GM12892 (cell line): ENCODE measurements around the gene TNNT2.

ENCODE experiments used
- POLR2A ChIP-seq: IDR thresholded peaks from 2 replicates; pipeline ENCODE4 v1.6.1; 2011; ENCODE audit warnings: low read depth, low read length, control low read depth
- POLR2AphosphoS5 ChIP-seq: IDR thresholded peaks from 2 replicates; pipeline ENCODE4 v1.6.1; 2011; ENCODE audit warnings: low read depth, low read length, control low read depth
- TAF1 ChIP-seq: IDR thresholded peaks from 2 replicates; pipeline ENCODE4 v1.6.1; 2011; ENCODE audit warnings: low read depth, mild to moderate bottlenecking, control low read depth, low read length, borderline replicate concordance

- TF ChIP-seq POLR2A: no peak
- TF ChIP-seq POLR2AphosphoS5: no peak
- no peak for TF ChIP-seq TAF1
Observed at GRCh38 chr1:201341377-201341776, 36.1 kb downstream of the TNNT2 start.
